ENCODE data around the gene HSD11B2.

The HSD11B2 gene

DNA sequence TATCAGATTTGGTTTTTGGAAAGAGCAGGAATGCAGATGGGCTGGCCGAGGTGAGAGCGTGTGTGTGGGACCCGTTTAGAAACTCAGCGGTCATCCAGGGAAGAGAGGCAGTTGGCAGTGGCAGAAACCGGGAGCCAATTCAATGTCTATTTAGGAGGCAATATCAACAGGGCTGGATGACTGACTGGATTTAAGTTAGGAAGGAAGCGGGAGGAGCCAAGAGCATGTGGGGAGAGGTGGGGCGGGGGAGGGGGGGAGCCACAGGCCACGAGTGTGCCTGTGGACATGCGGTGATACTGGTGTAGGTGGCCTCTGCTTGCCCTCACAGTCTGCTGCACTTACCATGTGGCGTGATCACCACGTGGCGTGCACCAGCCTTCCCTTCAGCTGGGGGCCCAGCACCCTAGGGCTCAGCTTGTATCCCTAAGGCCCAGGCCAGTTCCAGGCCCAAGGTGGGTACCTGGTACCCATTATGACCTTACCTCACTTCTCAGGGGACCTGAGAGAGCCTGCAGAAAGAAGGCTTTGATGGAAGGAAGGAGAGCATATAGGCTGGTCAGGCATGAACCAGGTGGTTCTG, 26.9 kb upstream of the HSD11B2 start:
- TF ChIP-seq, protein P1, sequence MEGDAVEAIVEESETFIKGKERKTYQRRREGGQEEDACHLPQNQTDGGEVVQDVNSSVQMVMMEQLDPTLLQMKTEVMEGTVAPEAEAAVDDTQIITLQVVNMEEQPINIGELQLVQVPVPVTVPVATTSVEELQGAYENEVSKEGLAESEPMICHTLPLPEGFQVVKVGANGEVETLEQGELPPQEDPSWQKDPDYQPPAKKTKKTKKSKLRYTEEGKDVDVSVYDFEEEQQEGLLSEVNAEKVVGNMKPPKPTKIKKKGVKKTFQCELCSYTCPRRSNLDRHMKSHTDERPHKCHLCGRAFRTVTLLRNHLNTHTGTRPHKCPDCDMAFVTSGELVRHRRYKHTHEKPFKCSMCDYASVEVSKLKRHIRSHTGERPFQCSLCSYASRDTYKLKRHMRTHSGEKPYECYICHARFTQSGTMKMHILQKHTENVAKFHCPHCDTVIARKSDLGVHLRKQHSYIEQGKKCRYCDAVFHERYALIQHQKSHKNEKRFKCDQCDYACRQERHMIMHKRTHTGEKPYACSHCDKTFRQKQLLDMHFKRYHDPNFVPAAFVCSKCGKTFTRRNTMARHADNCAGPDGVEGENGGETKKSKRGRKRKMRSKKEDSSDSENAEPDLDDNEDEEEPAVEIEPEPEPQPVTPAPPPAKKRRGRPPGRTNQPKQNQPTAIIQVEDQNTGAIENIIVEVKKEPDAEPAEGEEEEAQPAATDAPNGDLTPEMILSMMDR (IDR thresholded peaks at IDR 0.05; ENCODE audit: low read length, missing control alignments) = no peak
- DNase-seq (ENCODE audit: low read depth) = no peak
- no peak overlapping the region for H3K4me3 ChIP-seq (replicated peaks; ENCODE audit: low read depth, low read length)

DNA sequence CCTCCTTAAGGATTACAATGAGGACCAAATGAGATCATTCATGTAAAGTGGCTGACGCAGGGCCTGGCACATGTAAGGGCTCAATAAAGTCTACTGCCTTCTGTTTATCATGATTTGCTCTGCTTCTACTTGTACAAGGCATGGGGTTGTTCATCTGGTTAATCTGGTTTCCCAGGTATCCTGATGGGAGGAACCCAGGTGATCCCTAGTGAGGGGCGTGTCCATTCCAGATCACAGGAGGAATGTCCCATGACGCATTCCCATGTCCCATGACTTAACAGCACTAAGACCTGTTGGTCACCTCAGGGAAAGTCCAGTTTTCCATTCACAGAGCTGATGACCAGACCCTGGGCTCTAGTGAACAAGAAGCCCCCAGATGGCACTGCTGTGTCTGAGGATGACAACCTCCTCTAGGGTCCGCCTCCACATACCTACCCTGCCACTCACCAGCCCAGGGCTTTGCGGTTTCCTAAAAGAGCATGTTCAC, 26.1 kb upstream of the HSD11B2 start:
- TF ChIP-seq, protein P1 (IDR thresholded peaks at IDR 0.05; ENCODE audit: low read length, missing control alignments) = no peak
- no peak overlapping the region for H3K4me3 ChIP-seq (replicated peaks; ENCODE audit: low read depth, low read length)
- no peak for DNase-seq (ENCODE audit: low read depth)

DNA sequence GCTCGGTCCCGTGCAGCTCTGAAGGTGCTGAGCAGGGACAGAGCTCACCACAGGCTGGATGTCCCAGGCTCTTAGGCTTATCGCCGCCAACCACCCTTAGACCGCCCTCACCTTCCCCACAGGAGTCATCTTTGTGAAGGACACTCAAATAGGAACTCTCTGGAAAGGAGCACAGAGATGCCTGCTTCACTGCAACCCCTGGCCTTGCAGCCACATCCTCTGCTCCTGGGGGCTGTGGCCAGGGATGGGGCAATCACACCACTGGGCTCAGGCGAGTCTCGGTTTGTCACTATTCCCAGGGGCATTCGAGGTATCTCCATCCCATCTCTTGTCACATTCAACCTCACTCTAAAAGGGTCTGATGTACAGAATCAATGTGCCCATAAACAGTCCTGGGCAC, 25.6 kb upstream of the HSD11B2 start:
- no peak for DNase-seq (ENCODE audit: low read depth)
- TF ChIP-seq, protein P1 (IDR thresholded peaks at IDR 0.05; ENCODE audit: low read length, missing control alignments) = no peak
- no peak overlapping the region for H3K4me3 ChIP-seq (replicated peaks; ENCODE audit: low read depth, low read length)

DNA sequence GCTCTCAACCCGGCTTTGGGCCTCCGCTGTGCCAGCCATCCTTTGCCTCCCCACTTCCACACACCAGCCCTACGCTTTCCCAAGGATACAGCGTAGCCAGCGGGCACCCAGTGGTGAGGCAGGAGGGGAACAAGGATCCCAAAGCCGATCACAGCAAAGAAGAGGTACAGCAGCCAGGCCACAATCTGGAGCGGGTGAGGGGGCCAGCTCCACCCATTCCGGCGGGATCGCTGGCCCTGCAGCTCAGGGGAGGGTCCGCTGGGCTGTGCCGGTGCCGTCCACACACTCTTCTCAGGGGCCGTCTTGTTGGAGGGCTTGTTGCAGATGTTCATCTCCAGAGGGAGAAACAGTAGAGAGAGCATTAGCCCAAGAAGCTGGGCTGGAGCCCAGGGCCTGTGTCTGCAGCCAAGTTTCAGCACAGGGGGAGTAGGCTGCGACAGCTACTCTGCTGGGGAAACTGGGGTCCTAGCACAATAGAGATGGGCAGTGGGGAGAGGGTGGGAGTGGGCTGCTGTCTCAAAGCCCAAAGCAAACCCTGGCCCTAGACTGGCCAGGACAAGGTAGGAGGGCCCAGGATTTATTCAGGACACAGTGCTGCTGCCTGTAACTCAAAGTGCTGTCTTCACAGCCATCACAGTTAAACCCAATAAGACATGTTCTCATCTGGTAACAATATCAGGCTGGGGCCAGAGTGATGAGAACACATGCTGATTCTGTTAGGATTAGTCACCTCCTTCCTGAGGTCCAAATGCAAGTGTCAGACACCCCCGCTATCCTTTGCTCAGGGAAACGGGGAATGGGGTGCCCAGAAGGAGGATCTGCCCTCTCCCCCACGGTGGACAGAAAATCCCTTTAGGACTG, 24.6 kb upstream of the HSD11B2 start:
- TF ChIP-seq, protein P1 (IDR thresholded peaks at IDR 0.05; ENCODE audit: low read length, missing control alignments) = no peak
- no peak overlapping the region for H3K4me3 ChIP-seq (replicated peaks; ENCODE audit: low read depth, low read length)
- DNase-seq (ENCODE audit: low read depth) = peak; percentile 71

DNA sequence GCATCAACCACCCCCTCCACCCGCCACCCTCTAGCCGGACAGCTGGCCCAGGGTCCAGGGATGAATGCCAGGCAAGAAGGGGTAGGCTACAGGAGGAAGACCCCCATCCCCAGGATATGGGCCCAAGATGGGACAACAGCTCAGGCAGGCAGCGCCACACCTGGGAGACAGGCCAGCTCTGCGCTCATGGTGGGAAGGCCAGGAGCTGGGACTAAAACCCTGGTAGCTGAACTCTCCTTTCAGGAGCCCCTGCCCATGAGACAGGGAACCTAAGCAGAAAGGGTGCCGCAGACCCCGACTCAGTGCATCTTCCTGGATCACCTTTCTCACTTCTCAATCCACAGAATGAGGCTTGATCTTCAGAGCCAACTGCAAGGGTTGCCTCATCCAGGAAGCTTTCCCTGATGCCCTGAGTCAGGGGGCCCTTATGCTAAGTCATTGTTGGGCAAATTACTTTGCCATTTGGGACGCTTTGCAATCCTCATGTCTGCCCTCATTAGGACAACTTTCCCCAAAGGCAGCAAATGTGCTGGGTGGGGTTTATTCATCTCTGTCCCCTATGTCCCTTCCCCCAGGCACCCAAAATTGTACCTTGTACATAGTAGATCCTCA, 23.6 kb upstream of the HSD11B2 start:
- DNase-seq (ENCODE audit: low read depth) = no peak
- TF ChIP-seq, protein P1 (IDR thresholded peaks at IDR 0.05; ENCODE audit: low read length, missing control alignments) = no peak
- H3K4me3 ChIP-seq (replicated peaks; ENCODE audit: low read depth, low read length) = no peak overlapping the region

DNA sequence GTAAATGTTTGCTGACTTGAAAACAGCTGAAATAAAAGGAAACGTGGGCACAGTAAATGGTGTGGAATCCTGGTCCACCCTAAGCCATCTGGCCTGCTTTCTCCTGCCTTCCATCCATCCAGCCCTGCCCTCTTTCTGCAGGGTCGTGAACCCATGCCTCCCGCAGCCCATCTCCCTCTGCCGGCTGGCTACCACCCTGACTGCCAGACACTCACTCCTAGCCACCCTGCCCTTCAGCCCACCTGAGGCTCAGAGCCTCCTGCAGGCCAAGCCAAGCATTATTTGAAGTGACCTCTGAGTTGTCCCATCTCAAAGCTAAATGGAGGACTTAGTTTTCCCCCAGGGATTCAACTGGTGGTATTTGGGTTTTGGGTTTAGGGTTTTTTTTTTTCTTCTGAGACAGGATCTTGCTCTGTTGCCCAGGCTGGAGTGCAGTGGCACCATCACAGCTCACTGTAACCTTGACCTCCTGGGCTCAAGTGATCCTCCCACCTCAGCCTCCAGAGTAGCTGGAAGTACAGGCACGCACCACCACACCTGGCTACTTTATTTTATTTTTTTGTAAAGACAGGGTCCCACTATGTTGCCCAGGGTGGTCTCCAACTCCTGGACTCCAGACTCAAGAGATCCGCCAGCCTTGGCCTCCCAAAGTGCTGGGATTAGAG, 23.0 kb upstream of the HSD11B2 start:
- TF ChIP-seq, protein P1 (IDR thresholded peaks at IDR 0.05; ENCODE audit: low read length, missing control alignments) = no peak
- DNase-seq (ENCODE audit: low read depth) = no peak
- no peak overlapping the region for H3K4me3 ChIP-seq (replicated peaks; ENCODE audit: low read depth, low read length)
